GM12891 (cell line): Measurements from ENCODE around the gene DSPP.

ENCODE experiments used
- POLR2A ChIP-seq: IDR thresholded peaks from 2 replicates; pipeline ENCODE4 v1.6.1; 2011; ENCODE audit warnings: low read depth, low read length, control low read depth
- POLR2AphosphoS5 ChIP-seq: IDR thresholded peaks from 2 replicates; pipeline ENCODE4 v1.6.1; 2011; ENCODE audit warnings: low read depth, low read length, control low read depth

DNA sequence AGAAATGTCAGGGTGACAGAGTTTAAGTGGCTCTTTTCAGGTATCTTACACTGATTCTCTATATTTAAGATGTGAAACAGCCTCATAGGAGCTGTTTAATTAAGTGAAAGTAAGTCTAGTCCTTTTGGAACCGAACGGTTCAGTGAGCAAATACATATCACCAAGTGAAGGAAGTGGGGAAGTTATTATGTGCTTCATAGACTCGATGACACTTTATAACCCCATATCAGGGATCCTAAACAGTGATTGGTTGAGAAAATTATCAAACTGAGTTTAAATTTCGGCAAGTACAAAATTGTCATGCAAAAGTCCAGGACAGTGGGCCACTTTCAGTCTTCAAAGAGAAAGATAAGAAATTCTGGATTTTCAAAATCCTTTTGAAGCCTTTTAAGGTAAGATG, at the start of gene DSPP:
- no peak for TF ChIP-seq POLR2A
- TF ChIP-seq POLR2AphosphoS5, result no peak
